ENCODE results near the gene UBR4. TPM values are rescaled to one million over a fixed set of nuclear protein-coding genes. Genes with fewer than 3 reads are reported as not detected.

The UBR4 gene
- total and polyA plus RNA-seq, 7 experiments from 2014 or later, result 18.9 to 174 (median 151) TPM

DNA sequence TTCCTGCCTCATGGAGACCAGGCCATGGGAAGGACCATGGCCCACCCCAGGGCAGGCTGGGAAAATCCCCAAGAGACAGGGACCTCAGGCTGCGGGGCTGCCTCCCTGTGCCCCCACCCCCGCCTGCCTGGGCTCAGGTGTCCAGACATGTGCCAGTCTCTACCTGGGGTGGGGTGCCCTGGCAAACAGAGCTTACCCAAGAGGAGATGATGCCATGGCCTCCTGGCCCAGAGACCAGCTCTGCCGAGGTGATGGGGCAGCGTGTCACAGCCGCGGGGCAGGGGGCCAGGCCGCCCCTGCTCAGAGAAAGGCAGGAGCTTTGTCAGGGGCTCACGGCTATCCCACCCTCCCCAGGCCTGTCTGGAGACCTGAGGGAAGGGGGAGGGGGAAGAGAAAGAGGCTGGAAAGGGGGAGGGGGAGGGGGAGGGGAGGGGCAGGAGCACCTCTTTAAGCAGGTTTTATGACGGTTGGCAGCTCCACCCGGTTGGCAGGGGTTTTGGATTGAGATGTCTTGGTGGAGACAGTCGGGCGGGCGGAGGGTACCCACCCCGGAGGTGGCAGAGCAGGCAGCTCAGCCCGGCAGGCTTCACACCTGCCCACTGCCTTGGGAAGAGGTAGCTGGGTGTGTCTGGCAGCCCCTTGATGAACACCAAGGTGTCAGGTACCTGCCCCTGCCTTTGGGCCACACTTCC lies 152.1 kb downstream of the UBR4 start:
- H3K36me3 ChIP-seq (ENCODE audit: control insufficient read depth in 2 of 3, insufficient read depth in 3 of 3, low read length in 3 of 3), result no peaks in the 10 kb centered on the region
- POLR2A ChIA-PET, result interaction anchor here (1.4 kb wide), 1 partner anchor 15 kb away, joined by 5 read pairs; no protein-coding TSS in a partner anchor
- no peaks in the 10 kb centered on the region for H3K27me3 ChIP-seq (ENCODE audit: control insufficient read depth in 2 of 2, insufficient read depth in 2 of 2, low read length in 2 of 2)
- Mint-ChIP-seq H3K9me3 (peaks cover 0 to 13% (median 4%) of the 10 kb centered on the region in 11 donors), H3K36me3 (peaks cover 0 to 5% (median 0%) of the 10 kb centered on the region in 5 donors), H3K4me3 (no peak overlapping the region), H3K4me1 (peaks cover 9 to 24% (median 21%) of the 10 kb centered on the region in 7 donors), H3K27ac (no peak overlapping the region), H3K27me3 (peaks cover 16 to 45% (median 23%) of the 10 kb centered on the region in 5 donors)
- no peak overlapping the region for H3K27ac ChIP-seq (ENCODE audit: low read depth, low read length)
- peaks cover 0 to 10% of the 10 kb centered on the region in 2 donors for H3K4me1 ChIP-seq (ENCODE audit: control insufficient read depth in 2 of 2, insufficient read depth in 2 of 2, low read length in 2 of 2)
- DNase-seq (no peak), ATAC-seq (no peak)
- no peaks in the 10 kb centered on the region for H3K9me3 ChIP-seq (ENCODE audit: control insufficient read depth in 2 of 3, low read length in 3 of 3)
- intact Hi-C loops (cut with micrococcal nuclease), result no loop called here
- H3K4me3 ChIP-seq (ENCODE audit: low read length), result no peak overlapping the region
- CTCF ChIA-PET, result no interaction called here

DNA sequence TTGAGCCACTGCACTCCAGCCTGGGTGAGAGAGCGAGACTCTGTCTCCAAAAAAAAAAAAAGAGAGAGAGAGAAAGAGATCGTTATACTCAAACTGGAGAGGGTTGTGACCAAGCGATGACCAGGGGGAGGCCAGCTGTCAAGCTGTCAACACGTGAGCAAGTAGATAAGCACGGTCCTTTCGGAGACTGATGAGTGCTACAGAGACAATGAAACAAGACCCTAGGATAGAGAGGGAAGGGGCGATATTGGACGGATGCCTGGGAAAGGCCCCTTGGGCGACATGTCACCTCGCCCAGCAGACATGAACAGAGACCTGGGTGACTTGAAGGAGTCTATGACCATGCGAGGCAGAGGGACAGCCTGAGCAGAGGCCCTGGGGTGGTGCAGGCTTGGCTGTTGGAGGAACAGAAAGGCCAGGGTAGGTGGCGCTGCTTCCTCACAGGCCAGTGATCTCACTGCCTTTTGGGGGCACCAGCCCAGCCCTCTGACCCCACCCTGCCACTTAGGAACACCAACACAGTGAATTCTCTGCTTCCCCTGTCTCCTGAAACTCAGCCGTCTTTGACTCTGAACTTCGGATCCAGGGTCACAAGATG lies 152.8 kb downstream of the UBR4 start:
- H3K4me1 ChIP-seq (ENCODE audit: control insufficient read depth in 2 of 2, insufficient read depth in 2 of 2, low read length in 2 of 2), result peaks cover 0 to 10% of the 10 kb centered on the region in 2 donors
- Mint-ChIP-seq H3K27ac (peak overlapping the region in 1 of 9 donors; percentile 72), H3K4me3 (no peak overlapping the region), H3K36me3 (peaks cover 0 to 5% (median 0%) of the 10 kb centered on the region in 5 donors), H3K9me3 (peaks cover 0 to 11% (median 4%) of the 10 kb centered on the region in 11 donors), H3K4me1 (peaks cover 9 to 23% (median 20%) of the 10 kb centered on the region in 7 donors), H3K27me3 (peaks cover 17 to 50% (median 23%) of the 10 kb centered on the region in 5 donors)
- H3K9me3 ChIP-seq (ENCODE audit: control insufficient read depth in 2 of 3, low read length in 3 of 3), result no peaks in the 10 kb centered on the region
- POLR2A ChIA-PET, result no interaction called here
- DNase-seq, result no peak
- intact Hi-C loops (cut with micrococcal nuclease), result no loop called here
- H3K27ac ChIP-seq (ENCODE audit: low read depth, low read length), result no peak overlapping the region
- no peaks in the 10 kb centered on the region for H3K27me3 ChIP-seq (ENCODE audit: control insufficient read depth in 2 of 2, insufficient read depth in 2 of 2, low read length in 2 of 2)
- H3K36me3 ChIP-seq (ENCODE audit: control insufficient read depth in 2 of 3, insufficient read depth in 3 of 3, low read length in 3 of 3), result no peaks in the 10 kb centered on the region
- ATAC-seq, result no peak
- H3K4me3 ChIP-seq (ENCODE audit: low read length), result no peak overlapping the region
- CTCF ChIA-PET, result interaction anchor here (0.7 kb wide), 1 partner anchor 66 kb away, joined by 3 read pairs; no protein-coding TSS in a partner anchor

DNA sequence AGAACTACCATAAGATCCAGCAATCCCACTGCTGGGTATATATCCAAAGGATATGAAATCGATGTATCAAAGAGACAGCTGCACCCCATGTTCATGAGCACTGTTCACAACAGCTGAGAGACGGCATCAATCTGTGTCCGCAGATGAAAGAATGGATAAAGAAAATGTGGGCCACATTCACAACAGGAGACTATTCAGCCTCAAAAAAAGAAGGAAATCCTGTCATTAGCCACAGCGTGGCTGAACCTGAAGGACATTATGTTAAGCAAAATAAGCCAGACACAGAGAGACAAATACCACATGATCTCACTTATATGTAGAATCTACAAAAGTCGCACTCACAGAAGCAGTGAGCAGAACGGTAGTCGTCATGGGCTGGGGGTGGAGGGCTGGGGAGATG lies 154.4 kb downstream of the UBR4 start:
- Mint-ChIP-seq H3K4me3 (peak overlapping the region in 2 of 10 donors; percentile 14 to 30), H3K27me3 (peaks cover 17 to 49% (median 23%) of the 10 kb centered on the region in 5 donors), H3K36me3 (no peaks in the 10 kb centered on the region), H3K9me3 (no peaks in the 10 kb centered on the region), H3K4me1 (peaks cover 2 to 17% (median 12%) of the 10 kb centered on the region in 7 donors), H3K27ac (peak overlapping the region in 2 of 9 donors; percentile 6 to 12)
- Histone ChIP-seq H3K4me3 (ENCODE audit: low read length) (no peak overlapping the region), H3K9me3 (ENCODE audit: control insufficient read depth in 2 of 3, low read length in 3 of 3) (no peaks in the 10 kb centered on the region), H3K4me1 (ENCODE audit: control insufficient read depth in 2 of 2, insufficient read depth in 2 of 2, low read length in 2 of 2) (peaks cover 0 to 10% of the 10 kb centered on the region in 2 donors), H3K36me3 (ENCODE audit: control insufficient read depth in 2 of 3, insufficient read depth in 3 of 3, low read length in 3 of 3) (no peaks in the 10 kb centered on the region), H3K27me3 (ENCODE audit: control insufficient read depth in 2 of 2, insufficient read depth in 2 of 2, low read length in 2 of 2) (no peaks in the 10 kb centered on the region), H3K27ac (ENCODE audit: low read depth, low read length) (no peak overlapping the region)
- ChIA-PET CTCF (no interaction called here), POLR2A (interaction anchor here (1.2 to 1.4 kb wide), 2 partner anchors 17 to 19 kb away, joined by 3 read pairs; no protein-coding TSS in a partner anchor)
- ATAC-seq (no peak), DNase-seq (no peak)
- intact Hi-C loops (cut with micrococcal nuclease), result no loop called here

DNA sequence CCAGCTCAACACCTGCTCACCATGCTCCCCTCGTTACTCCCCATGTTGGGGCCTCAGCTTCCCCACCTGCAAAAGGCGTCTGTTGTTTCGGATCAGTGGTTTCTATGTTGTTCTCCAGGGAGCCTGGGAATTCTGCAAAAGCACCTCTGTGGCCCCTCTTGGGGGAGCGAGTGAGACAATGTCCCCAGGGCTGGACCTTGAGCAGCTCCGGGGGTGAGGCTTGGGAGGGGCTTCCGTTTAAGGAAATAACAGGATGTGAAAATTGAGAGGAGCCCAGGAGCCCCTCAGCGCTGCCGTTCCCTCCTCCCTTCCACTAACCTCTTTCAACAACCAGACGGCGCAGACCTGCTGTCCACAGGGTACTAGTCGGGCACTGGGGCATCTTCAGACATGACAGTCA lies 155.1 kb downstream of the UBR4 start:
- intact Hi-C loops (cut with micrococcal nuclease), result no loop called here
- POLR2A ChIA-PET, result no interaction called here
- Histone ChIP-seq H3K27ac (ENCODE audit: low read depth, low read length) (no peak overlapping the region), H3K27me3 (ENCODE audit: control insufficient read depth in 2 of 2, insufficient read depth in 2 of 2, low read length in 2 of 2) (no peaks in the 10 kb centered on the region), H3K36me3 (ENCODE audit: control insufficient read depth in 2 of 3, insufficient read depth in 3 of 3, low read length in 3 of 3) (no peaks in the 10 kb centered on the region), H3K4me1 (ENCODE audit: control insufficient read depth in 2 of 2, insufficient read depth in 2 of 2, low read length in 2 of 2) (peaks cover 0 to 10% of the 10 kb centered on the region in 2 donors), H3K4me3 (ENCODE audit: low read length) (no peak overlapping the region), H3K9me3 (ENCODE audit: control insufficient read depth in 2 of 3, low read length in 3 of 3) (no peaks in the 10 kb centered on the region)
- peak overlapping the region in 4 of 10 donors; percentile 14 to 45 (median 28) for H3K4me3 Mint-ChIP-seq
- H3K36me3 Mint-ChIP-seq, result no peaks in the 10 kb centered on the region
- peaks cover 17 to 52% (median 23%) of the 10 kb centered on the region in 5 donors for H3K27me3 Mint-ChIP-seq
- H3K9me3 Mint-ChIP-seq, result no peaks in the 10 kb centered on the region
- H3K27ac Mint-ChIP-seq, result no peak overlapping the region
- ATAC-seq, result no peak
- CTCF ChIA-PET, result no interaction called here
- peaks cover 2 to 17% (median 12%) of the 10 kb centered on the region in 7 donors for H3K4me1 Mint-ChIP-seq
- DNase-seq, result no peak

DNA sequence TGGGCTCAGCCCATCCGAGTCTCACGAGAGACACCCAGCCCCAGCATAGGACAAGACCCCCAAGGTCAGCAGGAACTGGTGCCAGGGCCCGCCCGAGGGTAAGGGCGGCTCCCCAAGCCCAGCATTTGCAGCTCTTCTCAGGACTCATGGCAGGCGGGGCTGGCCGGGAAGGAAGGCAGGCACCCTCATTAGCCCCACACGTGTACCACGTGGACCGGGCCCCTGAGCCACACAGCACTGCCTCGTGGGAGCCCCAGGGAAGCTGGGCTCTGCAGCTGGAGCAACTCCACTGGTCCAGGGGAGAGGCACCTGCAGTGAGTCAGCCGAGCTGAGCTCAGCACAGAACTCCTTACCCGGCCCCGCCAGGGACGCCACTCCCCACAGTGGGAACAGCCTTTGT lies 155.8 kb downstream of the UBR4 start:
- ATAC-seq, result no peak
- Mint-ChIP-seq H3K27me3 (peaks cover 17 to 56% (median 23%) of the 10 kb centered on the region in 5 donors), H3K4me1 (peaks cover 2 to 17% (median 12%) of the 10 kb centered on the region in 7 donors), H3K4me3 (no peak overlapping the region), H3K27ac (no peak overlapping the region), H3K9me3 (no peaks in the 10 kb centered on the region), H3K36me3 (no peaks in the 10 kb centered on the region)
- no peak for DNase-seq
- H3K36me3 ChIP-seq (ENCODE audit: control insufficient read depth in 2 of 3, insufficient read depth in 3 of 3, low read length in 3 of 3), result no peaks in the 10 kb centered on the region
- peaks cover 0 to 10% of the 10 kb centered on the region in 2 donors for H3K4me1 ChIP-seq (ENCODE audit: control insufficient read depth in 2 of 2, insufficient read depth in 2 of 2, low read length in 2 of 2)
- ChIA-PET POLR2A (no interaction called here), CTCF (no interaction called here)
- no peak overlapping the region for H3K27ac ChIP-seq (ENCODE audit: low read depth, low read length)
- intact Hi-C loops (cut with micrococcal nuclease), result no loop called here
- no peak overlapping the region for H3K4me3 ChIP-seq (ENCODE audit: low read length)
- no peaks in the 10 kb centered on the region for H3K9me3 ChIP-seq (ENCODE audit: control insufficient read depth in 2 of 3, low read length in 3 of 3)
- no peaks in the 10 kb centered on the region for H3K27me3 ChIP-seq (ENCODE audit: control insufficient read depth in 2 of 2, insufficient read depth in 2 of 2, low read length in 2 of 2)

DNA sequence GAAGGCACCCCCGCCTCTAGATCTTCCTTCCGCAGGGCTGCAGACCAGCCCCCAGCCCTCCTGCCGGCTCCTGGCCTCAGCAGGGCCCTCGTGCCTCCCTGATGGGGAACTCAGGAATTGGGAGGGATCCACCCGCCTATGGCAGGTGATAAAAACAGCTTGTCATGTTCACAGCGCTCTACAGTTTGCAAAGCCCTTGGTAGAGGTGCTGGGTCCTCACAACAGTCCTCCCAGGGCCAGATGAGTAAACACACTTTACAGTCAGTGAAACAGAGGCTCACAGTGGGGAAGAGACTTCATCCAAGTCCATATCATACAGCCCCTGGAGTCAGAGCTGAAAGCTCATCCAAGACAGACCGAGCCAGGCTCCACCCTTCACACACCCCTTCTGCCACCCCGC lies 156.6 kb downstream of the UBR4 start:
- intact Hi-C loops (cut with micrococcal nuclease), result no loop called here
- Histone ChIP-seq H3K27me3 (ENCODE audit: control insufficient read depth in 2 of 2, insufficient read depth in 2 of 2, low read length in 2 of 2) (no peaks in the 10 kb centered on the region), H3K27ac (ENCODE audit: low read depth, low read length) (no peak overlapping the region), H3K4me3 (ENCODE audit: low read length) (no peak overlapping the region), H3K9me3 (ENCODE audit: control insufficient read depth in 2 of 3, low read length in 3 of 3) (no peaks in the 10 kb centered on the region), H3K36me3 (ENCODE audit: control insufficient read depth in 2 of 3, insufficient read depth in 3 of 3, low read length in 3 of 3) (no peaks in the 10 kb centered on the region), H3K4me1 (ENCODE audit: control insufficient read depth in 2 of 2, insufficient read depth in 2 of 2, low read length in 2 of 2) (peaks cover 0 to 10% of the 10 kb centered on the region in 2 donors)
- Mint-ChIP-seq H3K27me3 (peaks cover 14 to 50% (median 23%) of the 10 kb centered on the region in 5 donors), H3K36me3 (no peaks in the 10 kb centered on the region), H3K4me3 (no peak overlapping the region), H3K27ac (no peak overlapping the region), H3K9me3 (no peaks in the 10 kb centered on the region), H3K4me1 (peaks cover 2 to 16% (median 12%) of the 10 kb centered on the region in 7 donors)
- CTCF ChIA-PET, result no interaction called here
- DNase-seq (no peak), ATAC-seq (no peak)
- POLR2A ChIA-PET, result no interaction called here

Measured in naive thymus-derived CD4-positive, alpha-beta T cell (primary cell).